Small intestine (tissue), 7 donors: ENCODE measurements around the gene CARM1. TPM values are rescaled to one million over a fixed set of nuclear protein-coding genes. Genes with fewer than 3 reads are reported as not detected.

Source experiments
- DNase-seq, 2 donors: peaks; one replicate each; pipeline versions ENCODE4 v3.0.0 to v3.0.0-alpha.2; 2013
- FAIRE-seq: peaks from 2 replicates; lab custom pipeline; 2012; peaks lifted over from hg19 to GRCh38; lab: Jason Lieb, UNC
- H3K27ac ChIP-seq, 3 donors: one replicate each; pipeline ENCODE4 v1.5.1; 2013; ENCODE audit warnings: low read length in 2 of 3, mild to moderate bottlenecking in 2 of 3, control low read depth in 1 of 3, inconsistent platforms in 1 of 3, low read depth in 1 of 3, moderate library complexity in 1 of 3
- H3K27me3 ChIP-seq, 3 donors: one replicate each; pipeline ENCODE4 v1.6.1; 2013; ENCODE audit warnings: low read length in 3 of 3, inconsistent platforms in 1 of 3; ENCODE audit not compliant: control insufficient read depth in 3 of 3, insufficient read depth in 3 of 3
- H3K36me3 ChIP-seq, 3 donors: one replicate each; pipeline ENCODE4 v1.6.1; 2013; ENCODE audit warnings: low read length in 3 of 3, inconsistent platforms in 1 of 3, low read depth in 1 of 3, mild to moderate bottlenecking in 1 of 3, moderate library complexity in 1 of 3; ENCODE audit not compliant: control insufficient read depth in 3 of 3, insufficient read depth in 2 of 3
- H3K4me1 ChIP-seq, 3 donors: one replicate each; pipeline ENCODE4 v1.6.1; 2013; ENCODE audit warnings: low read length in 2 of 3, inconsistent platforms in 1 of 3, low read depth in 1 of 3, mild to moderate bottlenecking in 1 of 3, moderate library complexity in 1 of 3; ENCODE audit not compliant: control insufficient read depth in 3 of 3, insufficient read depth in 2 of 3
- H3K4me3 ChIP-seq, 3 donors: one replicate each; pipeline ENCODE4 v1.5.1; 2013; ENCODE audit warnings: low read length in 3 of 3, control low read depth in 1 of 3, inconsistent platforms in 1 of 3, low read depth in 1 of 3, mild to moderate bottlenecking in 1 of 3, moderate library complexity in 1 of 3
- H3K9me3 ChIP-seq, 2 donors: one replicate each; pipeline ENCODE4 v1.6.1; 2013; ENCODE audit warnings: low read depth in 1 of 2, low read length in 1 of 2; ENCODE audit not compliant: control insufficient read depth in 2 of 2, insufficient read depth in 1 of 2
- WGBS, 3 donors: extraction: QIAGEN DNeasy Blood & Tissue Kit; methylation state at CpG; one replicate each; pipeline ENCODE4 v1.1.7; 2013; 5-methylcytosine and 5-hydroxymethylcytosine counted together
- polyA plus RNA-seq, 4 donors: library from polyadenylated mRNA; stranded (reverse) in 3 of 4; unstranded in 1 of 4; fragments of 200-250 nt in 3 of 4; fragments of 120-200 nt in 1 of 4; gene quantifications; one replicate each; pipeline versions ENCODE4 v1.2.1 to v1.2.3, GENCODE V29; 2013
- donor health status: healthy with polysubstance abuse.
- donor health status: control.
- donor health status: control.
- donor health status: Bipolar disorder and iron deficiency.
- donor health status: healthy.

The CARM1 gene
- polyA plus RNA-seq, 4 donors, result 30.0 to 48.9 (median 37.0) TPM

DNA sequence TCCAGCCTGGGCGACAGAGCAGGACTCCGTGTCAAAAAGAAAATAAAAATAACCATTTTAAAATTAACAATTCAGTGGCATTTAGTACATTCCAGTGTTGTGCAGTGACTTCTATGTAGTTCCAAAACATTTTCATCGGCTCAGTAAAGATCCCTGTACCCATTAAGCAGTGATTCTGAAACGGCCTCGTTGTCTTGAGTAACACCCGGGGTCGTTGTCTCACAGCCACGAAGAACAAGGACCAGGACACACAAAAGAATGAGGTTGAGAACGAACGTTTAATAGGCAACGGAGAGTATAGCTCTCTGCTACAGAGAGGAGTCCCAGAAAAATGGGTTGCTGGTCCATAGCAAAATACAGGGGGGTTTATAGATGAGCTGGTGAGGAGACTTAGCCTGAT, 33.0 kb upstream of the CARM1 start:
- Histone ChIP-seq H3K9me3 (peaks cover 0 to 12% of the 10 kb centered on the region in 2 donors), H3K27ac (no peak overlapping the region), H3K4me3 (no peak overlapping the region), H3K36me3 (peaks cover 0 to 19% (median 0%) of the 10 kb centered on the region in 3 donors), H3K4me1 (peaks cover 0 to 14% (median 0%) of the 10 kb centered on the region in 3 donors), H3K27me3 (no peaks in the 10 kb centered on the region)
- WGBS, 3 donors, result 86 to 88% (median 87%) methylated on average over 11 of the region's 11 CpGs
- DNase-seq (no peak), FAIRE-seq (no peak)

DNA sequence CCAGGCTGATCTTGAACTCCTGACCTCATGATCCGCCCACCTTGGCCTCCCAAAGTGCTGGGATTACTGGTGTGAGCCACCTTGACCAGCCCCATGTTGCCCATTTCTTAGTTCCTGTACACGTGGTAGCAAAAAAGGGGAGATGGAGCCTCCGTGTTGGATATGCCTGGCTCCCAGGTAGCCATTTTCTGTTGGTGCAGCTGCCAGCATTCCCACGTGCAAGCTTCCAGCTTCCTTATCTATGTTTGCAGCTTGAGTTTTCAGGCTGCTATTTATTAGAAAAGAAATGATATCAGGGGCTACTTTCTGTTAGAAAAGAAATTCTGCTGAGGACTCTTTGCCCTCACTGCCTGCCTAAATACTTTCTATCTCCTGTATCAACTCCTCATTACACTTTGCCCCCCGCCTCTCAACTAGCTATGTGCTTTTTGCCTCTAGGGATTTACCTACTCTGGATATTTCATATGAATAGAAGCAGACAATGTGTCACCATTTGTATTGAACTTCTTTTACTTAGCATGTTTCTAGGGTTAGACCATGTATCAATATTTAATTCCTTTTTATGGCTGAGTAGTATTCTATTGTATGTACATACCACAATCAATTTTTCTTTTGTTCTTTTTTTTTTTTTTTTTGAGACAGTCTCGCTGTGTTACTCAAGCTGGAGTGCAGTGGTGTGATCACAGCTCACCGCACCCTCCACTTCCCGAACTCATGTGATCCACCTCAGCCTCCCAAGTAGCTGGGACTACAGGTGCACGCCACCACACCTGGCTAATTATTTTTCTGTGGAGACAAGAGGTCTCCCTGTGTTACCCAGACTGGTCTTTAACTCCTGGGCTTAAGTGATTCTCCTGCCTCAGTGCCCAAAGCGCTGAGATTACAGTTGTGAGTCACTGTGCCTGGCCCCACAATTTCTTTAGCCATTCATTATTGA, 32.0 kb upstream of the CARM1 start:
- no peak for FAIRE-seq
- H3K27me3 ChIP-seq, result no peaks in the 10 kb centered on the region
- H3K4me3 ChIP-seq, result no peak overlapping the region
- DNase-seq, result no peak
- H3K4me1 ChIP-seq, result peaks cover 0 to 14% (median 0%) of the 10 kb centered on the region in 3 donors
- 74 to 83% (median 80%) methylated on average over 10 of the region's 10 CpGs for WGBS, 3 donors
- H3K36me3 ChIP-seq, result peaks cover 0 to 9% (median 0%) of the 10 kb centered on the region in 3 donors
- peaks cover 0 to 12% of the 10 kb centered on the region in 2 donors for H3K9me3 ChIP-seq
- no peak overlapping the region for H3K27ac ChIP-seq

DNA sequence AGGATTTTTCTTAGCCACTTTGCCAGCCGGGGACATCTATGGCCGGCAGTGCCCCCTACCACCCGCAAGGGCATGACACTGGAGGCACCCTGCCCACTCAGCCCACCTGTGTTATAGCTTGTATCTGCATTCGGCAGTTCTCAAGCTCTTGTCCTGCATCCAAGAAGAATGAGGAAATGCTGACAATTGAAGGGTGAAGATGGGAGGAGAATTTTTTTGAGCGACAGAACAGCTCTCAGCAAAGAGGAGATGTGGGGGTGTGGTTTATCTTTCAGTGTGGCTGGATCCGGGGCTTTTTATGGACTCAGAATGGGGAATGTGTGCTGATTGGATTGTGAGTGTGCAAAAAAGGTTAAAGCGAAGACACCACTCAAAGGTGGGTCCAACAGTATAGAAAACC, 28.6 kb upstream of the CARM1 start:
- H3K9me3 ChIP-seq, result peaks cover 0 to 5% of the 10 kb centered on the region in 2 donors
- H3K27ac ChIP-seq, result no peak overlapping the region
- DNase-seq, result no peak
- H3K27me3 ChIP-seq, result no peaks in the 10 kb centered on the region
- WGBS, 3 donors, result 86 to 89% (median 89%) methylated on average over 7 of the region's 7 CpGs
- H3K4me3 ChIP-seq, result no peak overlapping the region
- H3K4me1 ChIP-seq, result no peaks in the 10 kb centered on the region
- H3K36me3 ChIP-seq, result no peaks in the 10 kb centered on the region
- no peak for FAIRE-seq

DNA sequence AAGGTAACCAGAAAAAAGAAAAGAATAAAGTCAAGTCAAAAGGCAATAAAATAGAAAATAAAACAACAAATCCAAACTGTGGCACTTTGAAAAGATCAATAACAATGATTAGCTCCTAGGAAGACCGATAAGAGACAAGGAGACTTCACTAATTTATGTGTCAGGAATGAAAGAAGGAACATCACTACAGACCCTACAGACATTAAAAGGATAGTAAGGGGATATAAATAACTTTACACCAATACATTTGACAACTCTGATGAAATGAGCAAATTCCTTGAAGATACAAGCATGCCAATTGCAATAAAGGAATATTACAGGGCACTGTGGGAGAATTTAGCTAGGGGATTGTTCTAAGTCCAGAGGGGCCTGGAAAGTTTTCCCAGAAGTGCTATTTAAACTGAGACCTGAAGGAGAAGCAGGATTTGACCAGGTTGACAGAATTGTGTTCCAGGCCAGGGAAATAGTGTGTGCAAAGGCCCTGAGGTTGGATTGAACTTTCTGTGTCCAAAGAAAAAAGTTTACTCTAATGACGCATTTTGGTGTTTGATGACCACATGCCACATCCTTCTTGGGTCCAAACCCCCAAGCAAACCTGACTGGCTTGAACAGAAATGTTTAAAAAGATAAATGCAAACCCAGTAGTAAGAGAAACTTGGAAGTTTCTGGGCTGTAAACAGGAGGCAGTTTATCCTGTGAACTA, 24.7 kb upstream of the CARM1 start:
- no peaks in the 10 kb centered on the region for H3K27me3 ChIP-seq
- H3K9me3 ChIP-seq, result peaks cover 0 to 8% of the 10 kb centered on the region in 2 donors
- FAIRE-seq (no peak), DNase-seq (no peak)
- no peak overlapping the region for H3K4me3 ChIP-seq
- WGBS, 3 donors, result 60 to 77% (median 75%) methylated on average over 2 of the region's 2 CpGs
- peaks cover 0 to 2% (median 0%) of the 10 kb centered on the region in 3 donors for H3K36me3 ChIP-seq
- no peak overlapping the region for H3K27ac ChIP-seq
- no peaks in the 10 kb centered on the region for H3K4me1 ChIP-seq

DNA sequence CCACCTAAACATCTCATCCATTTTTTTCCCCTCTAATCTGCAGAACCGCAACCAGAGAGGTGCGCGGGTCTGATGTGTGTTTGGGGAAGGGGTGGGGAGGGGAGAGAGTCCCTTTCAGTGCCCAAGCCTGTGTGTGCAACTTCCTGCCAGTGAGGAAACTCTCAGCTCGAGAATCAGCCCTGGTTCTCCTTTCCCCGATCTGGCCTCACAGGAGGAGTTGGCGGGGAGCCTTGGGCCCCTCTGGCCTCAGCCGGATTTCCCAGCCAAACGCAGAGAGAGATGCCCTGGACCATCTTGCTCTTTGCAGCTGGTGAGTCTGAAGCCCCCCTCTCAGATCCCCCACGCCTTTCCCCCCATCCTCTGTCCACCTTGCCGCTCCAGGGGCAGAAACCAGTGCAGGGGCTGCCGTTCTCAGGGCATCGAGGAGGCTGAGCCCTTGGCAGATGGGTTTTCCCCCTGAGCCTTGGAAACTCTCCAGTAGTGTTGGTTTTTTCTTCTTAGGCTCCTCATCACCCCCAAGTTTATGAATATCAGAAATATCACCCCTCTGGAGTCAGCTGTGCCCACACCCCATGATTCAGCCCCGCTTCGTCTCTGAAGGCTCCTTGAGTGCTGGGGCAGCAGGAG, 23.0 kb upstream of the CARM1 start, which contains the start of gene C19orf38:
TSS of gene C19orf38 (plus strand) at position 186 of the 627 bp plus-strand sequence. CDS start at position 280, 94 bp downstream.
- Histone ChIP-seq H3K4me1 (no peaks in the 10 kb centered on the region), H3K27ac (no peak within 1 kb of the TSS), H3K9me3 (peaks cover 0 to 8% of the 10 kb centered on the region in 2 donors), H3K4me3 (peak within 1 kb of the TSS in 1 of 3 donors; percentile 37), H3K36me3 (peaks cover 0 to 2% (median 0%) of the 10 kb centered on the region in 3 donors), H3K27me3 (no peaks in the 10 kb centered on the region)
- FAIRE-seq, result no peak
- no peak for DNase-seq
- 39 to 55% (median 51%) methylated on average over 13 to 14 of the region's 14 CpGs for WGBS, 3 donors

DNA sequence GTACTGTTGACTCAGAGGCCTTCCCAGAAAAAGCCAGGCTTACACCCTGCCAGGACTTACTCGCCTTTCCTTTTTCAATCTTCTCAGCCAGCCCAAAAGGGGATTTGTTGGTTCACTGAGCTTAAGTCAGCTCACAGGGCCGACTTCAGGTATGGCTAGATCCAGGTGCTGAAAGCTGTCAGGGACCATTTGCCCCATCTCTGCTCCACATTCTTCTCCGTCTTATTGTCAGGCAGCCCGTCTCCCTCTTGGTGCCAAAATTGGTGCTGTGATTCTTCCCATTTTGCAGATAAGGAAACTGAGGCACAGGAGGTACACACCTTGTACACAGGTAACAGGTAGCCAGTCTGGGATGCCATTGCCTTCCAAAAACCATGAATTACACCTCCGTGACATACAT, 20.7 kb upstream of the CARM1 start:
- Histone ChIP-seq H3K27me3 (no peaks in the 10 kb centered on the region), H3K9me3 (peaks cover 0 to 8% of the 10 kb centered on the region in 2 donors), H3K36me3 (peaks cover 0 to 2% (median 0%) of the 10 kb centered on the region in 3 donors), H3K4me3 (no peak overlapping the region), H3K4me1 (no peaks in the 10 kb centered on the region), H3K27ac (no peak overlapping the region)
- DNase-seq (no peak), FAIRE-seq (no peak)
- 90 to 92% (median 91%) methylated on average over 5 of the region's 5 CpGs for WGBS, 3 donors

DNA sequence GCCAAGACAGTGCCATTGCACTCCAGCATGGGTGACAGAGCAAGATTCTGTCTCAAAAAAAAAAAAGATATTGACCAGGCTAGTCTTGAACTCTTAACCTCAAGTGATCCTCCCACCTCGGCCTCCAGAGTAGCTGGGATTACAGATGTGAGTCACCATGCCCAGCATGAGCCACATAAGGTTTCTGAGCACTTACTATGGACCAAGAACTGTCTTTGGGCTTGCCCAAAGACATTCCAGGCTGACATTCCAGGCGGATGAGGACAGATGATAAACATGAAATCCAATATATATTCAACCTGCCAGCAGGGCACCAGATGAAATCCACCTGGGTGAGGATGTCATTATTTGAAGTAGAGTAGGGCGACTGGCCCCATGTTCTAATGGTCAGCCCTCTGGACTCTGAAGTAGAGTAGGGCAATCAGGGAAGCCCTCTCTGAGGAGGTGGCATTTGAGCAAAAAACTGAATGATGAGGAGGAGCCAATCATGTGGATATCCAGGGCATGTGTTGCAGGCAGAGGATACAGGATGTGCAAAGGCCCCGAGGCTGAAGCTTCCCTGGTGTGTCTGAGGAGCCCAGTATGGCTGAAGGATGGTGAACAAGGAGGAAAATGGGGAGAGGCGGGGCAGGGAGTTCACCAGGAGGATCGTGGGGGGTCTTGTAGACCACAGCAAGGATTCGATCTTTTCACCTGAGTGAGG, 19.1 kb upstream of the CARM1 start:
- peaks cover 0 to 2% (median 0%) of the 10 kb centered on the region in 3 donors for H3K36me3 ChIP-seq
- H3K4me3 ChIP-seq, result no peak overlapping the region
- no peak overlapping the region for H3K27ac ChIP-seq
- H3K4me1 ChIP-seq, result no peaks in the 10 kb centered on the region
- DNase-seq (no peak), FAIRE-seq (no peak)
- 75 to 78% (median 76%) methylated on average over 7 of the region's 7 CpGs for WGBS, 3 donors
- H3K9me3 ChIP-seq, result peaks cover 0 to 3% of the 10 kb centered on the region in 2 donors
- no peaks in the 10 kb centered on the region for H3K27me3 ChIP-seq
